ENCODE results near the gene ZRANB2. TPM values are rescaled to one million over a fixed set of nuclear protein-coding genes. Genes with fewer than 3 reads are reported as not detected.
A peak's percentile ranks its signal among the peaks of the same experiment; 100 is the strongest.

Gene ZRANB2
- total RNA-seq, 1 experiment from 2014 or later, result 112 TPM

DNA sequence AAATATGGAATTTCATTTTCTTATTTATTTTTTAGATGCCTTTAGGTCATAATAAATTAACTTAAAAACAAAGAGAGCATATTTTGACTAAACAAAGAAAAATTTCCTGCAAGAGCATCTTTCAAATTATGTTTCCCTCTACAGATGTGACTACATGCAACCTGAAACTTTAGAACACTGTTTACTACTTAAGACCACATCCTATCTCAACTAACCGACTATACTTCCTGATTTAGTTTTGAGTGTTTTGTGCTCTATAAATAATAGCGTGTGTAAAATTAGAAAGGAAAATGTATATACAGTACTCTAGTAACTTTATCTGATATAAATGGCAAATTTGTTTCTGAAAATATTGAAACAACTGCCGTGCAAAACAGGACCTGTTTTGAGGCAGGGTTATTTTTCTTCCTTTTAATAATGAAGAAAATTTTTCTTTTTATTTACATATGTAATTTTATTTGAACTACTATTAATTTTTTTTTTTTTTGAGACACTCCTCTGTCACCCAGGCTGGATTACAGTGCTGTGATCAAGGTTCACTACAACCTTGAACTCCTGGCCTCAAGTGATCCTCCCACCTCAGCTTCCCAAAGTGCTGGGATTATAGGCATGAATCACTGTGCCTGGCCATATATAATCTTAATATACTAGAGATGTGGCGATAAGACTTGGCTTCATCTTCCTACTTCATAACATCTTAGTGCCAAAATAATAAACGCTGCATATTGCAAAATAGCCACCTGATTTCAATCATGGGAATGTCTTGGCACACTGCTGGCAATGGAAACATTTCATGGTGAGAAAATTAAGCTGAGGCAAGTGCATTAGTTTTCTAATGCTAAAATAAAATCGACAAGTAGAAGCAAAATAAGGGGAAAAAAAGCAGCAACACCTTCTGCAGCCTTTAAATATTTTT is 12.3 kb downstream of the ZRANB2 start:
- H3K4me1 ChIP-seq (ENCODE audit: insufficient read depth, low read length, poor library complexity, severe bottlenecking), result no peaks in the 10 kb centered on the region
- no peaks in the 10 kb centered on the region for H3K9me3 ChIP-seq (ENCODE audit: low read depth, low read length, poor library complexity, severe bottlenecking)
- H3K4me3 ChIP-seq (ENCODE audit: low read depth, low read length, poor library complexity, severe bottlenecking), result no peak overlapping the region
- peaks cover 100% of the 10 kb centered on the region for H3K36me3 ChIP-seq (ENCODE audit: insufficient read depth, low read length, poor library complexity, severe bottlenecking)
- TF ChIP-seq, protein P1, sequence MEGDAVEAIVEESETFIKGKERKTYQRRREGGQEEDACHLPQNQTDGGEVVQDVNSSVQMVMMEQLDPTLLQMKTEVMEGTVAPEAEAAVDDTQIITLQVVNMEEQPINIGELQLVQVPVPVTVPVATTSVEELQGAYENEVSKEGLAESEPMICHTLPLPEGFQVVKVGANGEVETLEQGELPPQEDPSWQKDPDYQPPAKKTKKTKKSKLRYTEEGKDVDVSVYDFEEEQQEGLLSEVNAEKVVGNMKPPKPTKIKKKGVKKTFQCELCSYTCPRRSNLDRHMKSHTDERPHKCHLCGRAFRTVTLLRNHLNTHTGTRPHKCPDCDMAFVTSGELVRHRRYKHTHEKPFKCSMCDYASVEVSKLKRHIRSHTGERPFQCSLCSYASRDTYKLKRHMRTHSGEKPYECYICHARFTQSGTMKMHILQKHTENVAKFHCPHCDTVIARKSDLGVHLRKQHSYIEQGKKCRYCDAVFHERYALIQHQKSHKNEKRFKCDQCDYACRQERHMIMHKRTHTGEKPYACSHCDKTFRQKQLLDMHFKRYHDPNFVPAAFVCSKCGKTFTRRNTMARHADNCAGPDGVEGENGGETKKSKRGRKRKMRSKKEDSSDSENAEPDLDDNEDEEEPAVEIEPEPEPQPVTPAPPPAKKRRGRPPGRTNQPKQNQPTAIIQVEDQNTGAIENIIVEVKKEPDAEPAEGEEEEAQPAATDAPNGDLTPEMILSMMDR (conservative IDR thresholded peaks at IDR 0.05; ENCODE audit: low read depth, low read length), result no peak
- no peak for TF ChIP-seq EZH2 (IDR thresholded peaks at IDR 0.05; ENCODE audit: borderline replicate concordance, low read depth, low read length, poor library complexity, severe bottlenecking)
- no TSS peak for BruUV-seq (replicated peaks)
- intact Hi-C loops (cut with micrococcal nuclease; ENCODE audit: unreplicated experiment), result no loop called here
- no peaks in the 10 kb centered on the region for H3K27me3 ChIP-seq (replicated peaks; ENCODE audit: insufficient read depth, low read depth, low read length, poor library complexity)
- DNase-seq (ENCODE audit: low spot score), result no peak
- H3K27ac ChIP-seq (ENCODE audit: low read depth, low read length, poor library complexity, severe bottlenecking), result peak overlapping the region; percentile 18
- CTCF ChIA-PET, result no interaction called here
- POLR2A ChIA-PET (ENCODE audit: low non-redundant PET), result no interaction called here

DNA sequence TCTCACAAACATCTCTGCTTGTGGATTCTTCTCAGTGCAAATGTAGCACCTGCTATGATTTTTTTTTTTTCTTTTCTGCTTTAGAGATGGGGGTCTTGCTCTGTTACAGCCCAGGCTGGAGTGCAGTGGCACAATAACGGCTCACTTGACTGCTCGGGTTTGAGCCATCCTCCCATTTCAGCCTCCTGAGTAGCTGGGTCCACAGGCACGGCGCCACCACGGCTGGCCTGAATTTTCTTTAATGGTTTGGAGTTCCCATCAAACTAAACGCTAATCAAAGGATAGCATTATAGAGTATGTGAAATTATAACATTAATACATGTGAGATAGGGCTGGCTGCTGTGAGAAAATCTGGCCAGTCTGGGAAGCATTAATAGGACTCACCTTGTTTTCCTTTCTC is 26.0 kb downstream of the ZRANB2 start:
- Histone ChIP-seq H3K4me1 (ENCODE audit: insufficient read depth, low read length, poor library complexity, severe bottlenecking) (peaks cover 13% of the 10 kb centered on the region), H3K4me3 (ENCODE audit: low read depth, low read length, poor library complexity, severe bottlenecking) (no peak overlapping the region), H3K9me3 (ENCODE audit: low read depth, low read length, poor library complexity, severe bottlenecking) (no peaks in the 10 kb centered on the region), H3K36me3 (ENCODE audit: insufficient read depth, low read length, poor library complexity, severe bottlenecking) (peaks cover 7% of the 10 kb centered on the region), H3K27ac (ENCODE audit: low read depth, low read length, poor library complexity, severe bottlenecking) (no peak overlapping the region), H3K27me3 (replicated peaks; ENCODE audit: insufficient read depth, low read depth, low read length, poor library complexity) (no peaks in the 10 kb centered on the region)
- POLR2A ChIA-PET (ENCODE audit: low non-redundant PET), result no interaction called here
- intact Hi-C loops (cut with micrococcal nuclease; ENCODE audit: unreplicated experiment), result loop anchor here (5.0 kb wide), 1 partner anchor 922 kb away; no protein-coding TSS in a partner anchor
- TF ChIP-seq EZH2 (IDR thresholded peaks at IDR 0.05; ENCODE audit: borderline replicate concordance, low read depth, low read length, poor library complexity, severe bottlenecking), result no peak
- TF ChIP-seq, protein P1 (conservative IDR thresholded peaks at IDR 0.05; ENCODE audit: low read depth, low read length), result no peak
- CTCF ChIA-PET, result no interaction called here
- no TSS peak for BruUV-seq (replicated peaks)
- no peak for DNase-seq (ENCODE audit: low spot score)

DNA sequence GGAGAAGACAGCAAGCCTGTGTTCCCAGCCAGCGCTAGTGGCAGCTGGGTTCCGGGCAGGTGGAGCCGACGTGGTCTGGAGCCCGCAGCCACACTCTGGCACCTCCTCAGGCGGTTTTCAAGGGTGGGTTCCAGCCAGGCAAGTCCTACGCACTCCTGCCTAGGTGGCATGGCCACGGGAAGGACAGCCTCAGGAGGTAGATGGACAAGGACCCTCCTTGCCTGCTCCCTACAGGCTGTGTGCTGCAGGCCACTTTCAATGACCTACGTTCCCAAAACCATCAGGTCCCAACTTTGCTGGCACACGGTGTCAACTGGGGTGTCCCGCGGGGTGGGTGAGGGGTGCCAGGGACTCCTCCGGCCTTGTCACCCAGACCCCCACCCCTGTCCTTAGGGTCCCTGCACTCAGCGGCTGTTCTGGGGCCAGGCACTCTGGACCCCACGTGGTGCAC is 26.5 kb downstream of the ZRANB2 start:
- CTCF ChIA-PET, result no interaction called here
- intact Hi-C loops (cut with micrococcal nuclease; ENCODE audit: unreplicated experiment), result loop anchor here (5.0 kb wide), 1 partner anchor 922 kb away; no protein-coding TSS in a partner anchor
- no peaks in the 10 kb centered on the region for H3K27me3 ChIP-seq (replicated peaks; ENCODE audit: insufficient read depth, low read depth, low read length, poor library complexity)
- BruUV-seq (replicated peaks), result no TSS peak
- no peak overlapping the region for H3K4me3 ChIP-seq (ENCODE audit: low read depth, low read length, poor library complexity, severe bottlenecking)
- no peak overlapping the region for H3K27ac ChIP-seq (ENCODE audit: low read depth, low read length, poor library complexity, severe bottlenecking)
- DNase-seq (ENCODE audit: low spot score), result no peak
- POLR2A ChIA-PET (ENCODE audit: low non-redundant PET), result no interaction called here
- TF ChIP-seq, protein P1 (conservative IDR thresholded peaks at IDR 0.05; ENCODE audit: low read depth, low read length), result no peak
- TF ChIP-seq EZH2 (IDR thresholded peaks at IDR 0.05; ENCODE audit: borderline replicate concordance, low read depth, low read length, poor library complexity, severe bottlenecking), result no peak
- peaks cover 18% of the 10 kb centered on the region for H3K4me1 ChIP-seq (ENCODE audit: insufficient read depth, low read length, poor library complexity, severe bottlenecking)
- H3K9me3 ChIP-seq (ENCODE audit: low read depth, low read length, poor library complexity, severe bottlenecking), result no peaks in the 10 kb centered on the region
- peaks cover 6% of the 10 kb centered on the region for H3K36me3 ChIP-seq (ENCODE audit: insufficient read depth, low read length, poor library complexity, severe bottlenecking)
